H1 (cell line): ENCODE data around the gene GNAQ. TPM values are rescaled to one million over a fixed set of nuclear protein-coding genes. Genes with fewer than 3 reads are reported as not detected.

ENCODE experiments used
- CTCF ChIA-PET: fragments of 300-600 bp; sonication (Branson Sonifier 250); formaldehyde crosslinking; loops from one replicate; lab custom pipeline; 2021; ENCODE audit not compliant: partially characterized antibody; lab: Charles Lee
- POLR2A ChIA-PET: fragments of 300-600 bp; sonication (Branson Sonifier 250); formaldehyde crosslinking; loops from one replicate; lab custom pipeline; 2021; ENCODE audit warnings: inconsistent platforms; ENCODE audit not compliant: partially characterized antibody; lab: Charles Lee
- DNase-seq, 2 experiments: peaks; one replicate each; pipeline versions ENCODE4 v3.0.0 to v3.0.0-alpha.2; 2010 to 2022; ENCODE audit warnings: low spot score in 2 of 2, low read depth in 1 of 2, mixed read lengths in 1 of 2
- FAIRE-seq: peaks from 2 replicates; lab custom pipeline; 2011; peaks lifted over from hg19 to GRCh38; lab: Jason Lieb, UNC
- H2AFZ ChIP-seq: 2 replicates; pipeline ENCODE4 v1.8.1; 2012; ENCODE audit warnings: low read length, inconsistent platforms
- H2AK5ac ChIP-seq: 2 replicates; pipeline ENCODE4 v1.6.1; 2013; ENCODE audit warnings: low read depth, low read length
- H2BK120ac ChIP-seq: replicated peaks from 2 replicates; pipeline ENCODE3; 2013; ENCODE audit warnings: low read depth, low read length, inconsistent platforms
- H2BK12ac ChIP-seq: 2 replicates; pipeline ENCODE4 v1.6.1; 2013; ENCODE audit warnings: low read depth, low read length
- H2BK15ac ChIP-seq: 2 replicates; pipeline ENCODE4 v1.6.1; 2013; ENCODE audit warnings: low read length
- H2BK20ac ChIP-seq: 2 replicates; pipeline ENCODE4 v1.6.1; 2013; ENCODE audit warnings: low read length
- H2BK5ac ChIP-seq: 2 replicates; pipeline ENCODE4 v1.6.1; 2013; ENCODE audit warnings: low read depth, low read length
- H3K14ac ChIP-seq: 2 replicates; pipeline ENCODE4 v1.6.1; 2013; ENCODE audit warnings: inconsistent platforms; ENCODE audit not compliant: insufficient read length
- H3K18ac ChIP-seq: 2 replicates; pipeline ENCODE4 v1.6.1; 2013; ENCODE audit warnings: low read length; ENCODE audit errors: extremely low read depth
- H3K23ac ChIP-seq: 2 replicates; pipeline ENCODE4 v1.6.1; 2013; ENCODE audit warnings: inconsistent platforms; ENCODE audit not compliant: insufficient read length
- H3K23me2 ChIP-seq: 2 replicates; pipeline ENCODE4 v1.6.1; 2013; ENCODE audit warnings: low read depth, low read length
- H3K27ac ChIP-seq: 2 replicates; pipeline ENCODE4 v1.6.1; 2011; ENCODE audit warnings: low read depth, low read length, inconsistent platforms
- H3K27me3 ChIP-seq, 4 experiments: replicated peaks in 1 of 4; 1 replicate in 1 of 4; 2 replicates in 3 of 4; pipeline versions ENCODE4 v1.6.1 to v1.8.1; 2011 to 2013; ENCODE audit warnings: low read length in 3 of 4, mild to moderate bottlenecking in 3 of 4, inconsistent platforms in 2 of 4, mixed read lengths in 2 of 4, moderate library complexity in 1 of 4; ENCODE audit not compliant: control insufficient read depth in 3 of 4, insufficient read depth in 3 of 4; ENCODE audit errors: extremely low read depth in 1 of 4
- H3K36me3 ChIP-seq, 4 experiments: 2 replicates each; pipeline versions ENCODE4 v1.6.1 to v1.8.1; 2011 to 2013; ENCODE audit warnings: mild to moderate bottlenecking in 4 of 4, low read length in 3 of 4, moderate library complexity in 2 of 4, control low read depth in 1 of 4, inconsistent platforms in 1 of 4; ENCODE audit not compliant: insufficient read depth in 4 of 4, control insufficient read depth in 2 of 4
- H3K4ac ChIP-seq: replicated peaks from 2 replicates; pipeline ENCODE3; 2013; ENCODE audit warnings: low read length, low read depth, mixed read lengths, inconsistent platforms; ENCODE audit not compliant: insufficient read length
- H3K4me1 ChIP-seq, 4 experiments: replicated peaks in 1 of 4; 1 replicate in 1 of 4; 2 replicates in 3 of 4; pipeline versions ENCODE4 v1.6.1 to v1.8.1; 2011 to 2013; ENCODE audit warnings: low read length in 3 of 4, inconsistent platforms in 2 of 4, mixed read lengths in 1 of 4; ENCODE audit not compliant: insufficient read depth in 4 of 4, control insufficient read depth in 3 of 4
- H3K4me2 ChIP-seq, 2 experiments: 2 replicates each; pipeline versions ENCODE4 v1.6.1 to v1.8.1; 2011 to 2013; ENCODE audit warnings: low read depth in 2 of 2, low read length in 2 of 2, control low read depth in 1 of 2, inconsistent platforms in 1 of 2, mild to moderate bottlenecking in 1 of 2; ENCODE audit not compliant: insufficient read depth in 1 of 2
- H3K4me3 ChIP-seq, 4 experiments: fragments of 200-600, 300-600 bp in 1 of 4; sonication (generic), shearing (Covaris generic), sonication (Bioruptor Twin) in 1 of 4; 2 replicates each; pipeline versions ENCODE4 v1.5.1 to v1.8.1; 2011 to 2016; ENCODE audit warnings: low read length in 4 of 4, low read depth in 3 of 4, control low read depth in 2 of 4, inconsistent platforms in 2 of 4, mild to moderate bottlenecking in 2 of 4, mixed read lengths in 1 of 4, moderate library complexity in 1 of 4; ENCODE audit not compliant: insufficient read depth in 2 of 4; ENCODE audit errors: extremely low read depth in 1 of 4
- H3K56ac ChIP-seq: replicated peaks from 2 replicates; pipeline ENCODE3; 2013; ENCODE audit warnings: low read depth, mild to moderate bottlenecking, mixed read lengths, low read length, inconsistent platforms; ENCODE audit not compliant: insufficient read length
- H3K79me1 ChIP-seq: 2 replicates; pipeline ENCODE4 v1.6.1; 2013; ENCODE audit warnings: low read depth, low read length, control low read depth
- H3K79me2 ChIP-seq, 2 experiments: 2 replicates each; pipeline versions ENCODE4 v1.6.1 to v1.8.1; 2012 to 2013; ENCODE audit warnings: low read length in 2 of 2, mild to moderate bottlenecking in 2 of 2, inconsistent platforms in 1 of 2; ENCODE audit not compliant: insufficient read depth in 2 of 2, control insufficient read depth in 1 of 2
- H3K9ac ChIP-seq, 4 experiments: replicated peaks in 1 of 4; 1 replicate in 1 of 4; 2 replicates in 3 of 4; pipeline versions ENCODE4 v1.6.1 to v1.8.1; 2011 to 2013; ENCODE audit warnings: low read depth in 3 of 4, low read length in 3 of 4, control low read depth in 2 of 4, mild to moderate bottlenecking in 2 of 4, moderate library complexity in 2 of 4, inconsistent platforms in 1 of 4; ENCODE audit errors: extremely low read depth in 1 of 4
- H3K9me3 ChIP-seq, 2 experiments: 2 replicates each; pipeline versions ENCODE4 v1.6.1 to v1.8.1; 2012 to 2013; ENCODE audit warnings: mild to moderate bottlenecking in 2 of 2, moderate library complexity in 2 of 2, control low read depth in 1 of 2, inconsistent platforms in 1 of 2, low read depth in 1 of 2, low read length in 1 of 2, mixed read lengths in 1 of 2; ENCODE audit not compliant: insufficient read depth in 2 of 2
- H4K20me1 ChIP-seq, 2 experiments: replicated peaks in 1 of 2; 2 replicates each; pipeline versions ENCODE3 to v1.8.1; 2011 to 2013; ENCODE audit warnings: inconsistent platforms in 2 of 2, low read length in 2 of 2, mild to moderate bottlenecking in 1 of 2; ENCODE audit not compliant: insufficient read depth in 2 of 2, control insufficient read depth in 1 of 2
- H4K5ac ChIP-seq: 2 replicates; pipeline ENCODE4 v1.6.1; 2013; ENCODE audit warnings: low read length, low read depth, mixed read lengths, inconsistent platforms; ENCODE audit not compliant: insufficient read length
- H4K8ac ChIP-seq: 2 replicates; pipeline ENCODE4 v1.8.0; 2013; ENCODE audit warnings: mild to moderate bottlenecking, moderate library complexity, low read length, inconsistent platforms; ENCODE audit not compliant: insufficient read depth; ENCODE audit errors: extremely low read depth
- H4K91ac ChIP-seq: replicated peaks from 2 replicates; pipeline ENCODE3; 2013; ENCODE audit warnings: low read length, mixed read lengths, inconsistent platforms; ENCODE audit not compliant: insufficient read length
- BRCA1 ChIP-seq: IDR thresholded peaks from 2 replicates; pipeline ENCODE4 v1.6.1; 2012; ENCODE audit warnings: low read depth, low read length, improper control_type of control experiment
- CTCF ChIP-seq, 3 experiments: IDR thresholded peaks; 1 replicate in 2 of 3; 2 replicates in 1 of 3; pipeline versions ENCODE4 v1.5.1 to v1.6.1; 2011; ENCODE audit warnings: low read length in 3 of 3, mild to moderate bottlenecking in 3 of 3, inconsistent platforms in 2 of 3, low read depth in 1 of 3, moderate library complexity in 1 of 3; ENCODE audit not compliant: insufficient read depth in 1 of 3; ENCODE audit errors: control extremely low read depth in 1 of 3
- KDM1A ChIP-seq: fragments of 200-600, 300-600 bp; sonication (generic); IDR thresholded peaks from 2 replicates; pipeline ENCODE4 v1.7.1; 2016; ENCODE audit warnings: mild to moderate bottlenecking, low read length, borderline replicate concordance
- KDM4A ChIP-seq: IDR thresholded peaks from one replicate; pipeline ENCODE4 v1.7.1; 2012; ENCODE audit warnings: low read depth, mild to moderate bottlenecking, moderate library complexity, low read length, inconsistent platforms; ENCODE audit not compliant: severe bottlenecking
- SIN3A ChIP-seq, 2 experiments: IDR thresholded peaks in 1 of 2; conservative IDR thresholded peaks in 1 of 2; 2 replicates each; pipeline ENCODE4 v1.6.1; 2011 to 2012; ENCODE audit warnings: low read length in 2 of 2, improper control_type of control experiment in 1 of 2, low read depth in 1 of 2, mild to moderate bottlenecking in 1 of 2
- TBP ChIP-seq: IDR thresholded peaks from 2 replicates; pipeline ENCODE4 v1.6.1; 2011; ENCODE audit warnings: low read depth, low read length, improper control_type of control experiment
- USF2 ChIP-seq: IDR thresholded peaks from 2 replicates; pipeline ENCODE4 v1.6.1; 2011; ENCODE audit warnings: low read length, improper control_type of control experiment
- WGBS, 2 experiments: shearing (Covaris generic) in 1 of 2; methylation state at CpG; one replicate each; pipeline versions ENCODE4 v1.1.6 to v1.1.7; 2013 to 2015; ENCODE audit warnings: low lambda C conversion rate in 2 of 2, mixed read lengths in 2 of 2, inconsistent platforms in 1 of 2, low coverage in 1 of 2, missing lambda C conversion rate in 1 of 2; ENCODE audit not compliant: insufficient replicate concordance in 2 of 2, insufficient coverage in 1 of 2, insufficient read length in 1 of 2; ENCODE audit errors: extremely low coverage in 1 of 2, missing lambda C conversion rate in 1 of 2; 5-methylcytosine and 5-hydroxymethylcytosine counted together
- polyA plus RNA-seq, 7 experiments: library from polyadenylated mRNA; depleted of rRNA in 3 of 7; stranded (reverse) in 5 of 7; unstranded in 2 of 7; fragments of >200 nt in 5 of 7; fragments of 200-250 nt in 2 of 7; gene quantifications; 1 replicate in 5 of 7; 2 replicates in 1 of 7; 4 replicates in 1 of 7; pipeline versions ENCODE4 v1.2.1 to v1.2.3, GENCODE V29; 2011 to 2013; ENCODE audit warnings: missing spikeins in 2 of 7, mixed read lengths in 2 of 7
- total RNA-seq: library from RNA; stranded (reverse); fragmentation: NEBNext Ultra II Directional; extraction: Animal tissue kit (Norgen Biotek cat#: 25700); gene quantifications from 2 replicates; pipeline ENCODE4 v1.2.1, GENCODE V29; 2021
- TF ChIP-seq, protein P1 (sequence below): IDR thresholded peaks from 2 replicates; pipeline ENCODE4 v1.6.1; 2012; ENCODE audit warnings: low read length, inconsistent platforms

The GNAQ gene
- total and polyA plus RNA-seq, 2 of the 8 experiments (the other 6 are each of a cell fraction or from before 2014, with no cell fraction given), result 22.8 to 63.8 TPM

DNA sequence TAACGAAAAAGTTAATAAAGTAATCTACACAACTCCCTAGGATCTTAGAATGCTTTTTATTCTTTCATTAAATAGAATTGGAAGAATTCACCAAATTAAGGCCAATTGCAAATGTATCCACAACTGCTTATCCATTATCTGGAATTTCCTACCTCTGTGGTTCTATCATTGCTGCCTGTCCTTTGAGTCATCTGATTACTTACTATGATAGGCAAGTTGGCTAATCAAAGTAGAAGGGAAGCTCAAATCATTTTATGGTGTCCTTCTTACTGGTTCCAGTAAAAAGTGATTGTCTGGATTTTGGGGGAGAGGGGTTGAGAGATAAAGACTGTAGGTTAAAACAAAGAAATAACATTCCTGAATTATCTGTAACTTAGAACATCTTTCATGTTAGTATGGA, 222.1 kb downstream of the GNAQ start:
- Histone ChIP-seq H4K20me1 (no peaks in the 10 kb centered on the region), H2BK120ac (no peak overlapping the region), H3K23ac (no peak overlapping the region), H2BK5ac (no peak overlapping the region), H4K91ac (no peak overlapping the region), H3K4me2 (no peak overlapping the region), H4K5ac (no peak overlapping the region), H2BK12ac (no peak overlapping the region), H3K4me3 (no peak overlapping the region), H3K27ac (no peak overlapping the region), H3K4ac (no peak overlapping the region), H3K36me3 (no peaks in the 10 kb centered on the region; a peak in 1 of 8 replicates), H3K79me1 (no peaks in the 10 kb centered on the region), H2AK5ac (no peak overlapping the region), H2BK15ac (no peak overlapping the region), H3K18ac (no peak overlapping the region), H2BK20ac (no peak overlapping the region), H3K14ac (no peak overlapping the region), H3K9me3 (no peaks in the 10 kb centered on the region), H3K23me2 (no peaks in the 10 kb centered on the region; the same call in 1 of the 2 replicates), H3K56ac (no peak overlapping the region), H4K8ac (no peak overlapping the region), H3K27me3 (no peaks in the 10 kb centered on the region), H2AFZ (no peak overlapping the region), H3K4me1 (peaks cover 0 to 3% (median 0%) of the 10 kb centered on the region in 4 experiments; a peak in 2 of 7 replicates), H3K9ac (no peak overlapping the region), H3K79me2 (no peaks in the 10 kb centered on the region)
- WGBS, 2 experiments, result 91% methylated on average over 1 of the region's 1 CpG; no CpG with 5 or more reads in 1 of the 2 experiments
- CTCF ChIA-PET, result no interaction called here
- DNase-seq (no peak), FAIRE-seq (no peak)
- POLR2A ChIA-PET, result no interaction called here
- TF ChIP-seq SIN3A (conservative IDR thresholded peaks at IDR 0.05 in 1 of 2, IDR thresholded peaks at IDR 0.05 in 1 of 2; ENCODE audit: low read depth in 1 of 2, low read length in 2 of 2) (no peak), CTCF (IDR thresholded peaks at IDR 0.05; ENCODE audit: control extremely low read depth in 1 of 3, insufficient read depth in 1 of 3, low read depth in 1 of 3, low read length in 3 of 3) (no peak), KDM1A (no peak), KDM4A (no peak), BRCA1 (no peak), TBP (no peak), USF2 (no peak)
- TF ChIP-seq, protein P1, sequence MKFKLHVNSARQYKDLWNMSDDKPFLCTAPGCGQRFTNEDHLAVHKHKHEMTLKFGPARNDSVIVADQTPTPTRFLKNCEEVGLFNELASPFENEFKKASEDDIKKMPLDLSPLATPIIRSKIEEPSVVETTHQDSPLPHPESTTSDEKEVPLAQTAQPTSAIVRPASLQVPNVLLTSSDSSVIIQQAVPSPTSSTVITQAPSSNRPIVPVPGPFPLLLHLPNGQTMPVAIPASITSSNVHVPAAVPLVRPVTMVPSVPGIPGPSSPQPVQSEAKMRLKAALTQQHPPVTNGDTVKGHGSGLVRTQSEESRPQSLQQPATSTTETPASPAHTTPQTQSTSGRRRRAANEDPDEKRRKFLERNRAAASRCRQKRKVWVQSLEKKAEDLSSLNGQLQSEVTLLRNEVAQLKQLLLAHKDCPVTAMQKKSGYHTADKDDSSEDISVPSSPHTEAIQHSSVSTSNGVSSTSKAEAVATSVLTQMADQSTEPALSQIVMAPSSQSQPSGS, result no peak
